Stomach (tissue), 4 donors: ENCODE data around the gene OSM.

Source experiments
- CTCF ChIP-seq, 7 experiments: fragments of 450-650 bp in 4 of 7; fragments of 200-600 bp in 3 of 7; sonication (generic) in 3 of 7; IDR thresholded peaks; one replicate each; pipeline ENCODE4 v1.5.1; 2016 to 2019; ENCODE audit warnings: antibody characterized with exemption in 7 of 7, control low read depth in 2 of 7, mild to moderate bottlenecking in 1 of 7
- POLR2A ChIP-seq, 4 donors: fragments of 450-650 bp; IDR thresholded peaks; one replicate each; pipeline ENCODE4 v1.6.1; 2016; ENCODE audit warnings: antibody characterized with exemption in 4 of 4, control low read depth in 2 of 4, mild to moderate bottlenecking in 1 of 4, moderate library complexity in 1 of 4
- POLR2AphosphoS5 ChIP-seq, 3 donors: sonication (generic); formaldehyde crosslinking; IDR thresholded peaks; one replicate each; pipeline ENCODE4 v1.6.1; 2016; ENCODE audit warnings: antibody characterized with exemption in 3 of 3

DNA sequence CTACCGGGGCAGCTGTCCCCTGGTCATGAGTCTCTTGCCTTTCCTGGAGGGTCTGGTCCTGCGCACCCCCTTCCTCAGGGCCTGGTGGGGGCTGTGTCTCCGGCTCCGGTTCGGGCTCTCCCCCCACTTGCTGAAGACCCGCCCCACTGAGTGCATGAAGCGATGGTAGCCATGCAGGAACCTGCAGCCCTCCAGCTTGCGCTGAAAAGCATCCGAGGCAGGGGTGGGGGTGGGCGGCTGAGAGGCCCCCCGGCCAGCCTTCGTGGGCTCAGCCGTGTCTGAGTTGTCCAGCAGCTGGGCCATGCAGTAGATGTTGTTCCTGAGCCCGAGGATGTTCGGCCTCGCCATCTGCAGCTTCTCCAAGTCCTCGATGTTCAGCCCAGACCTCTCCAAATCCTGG lies 2.8 kb downstream of the OSM start:
- no peak for TF ChIP-seq POLR2AphosphoS5 (IDR thresholded peaks at IDR 0.05)
- TF ChIP-seq CTCF (IDR thresholded peaks at IDR 0.05), result no peak
- TF ChIP-seq POLR2A (IDR thresholded peaks at IDR 0.05), result no peak
